Measurements from ENCODE around the gene TLN1. TPM values are rescaled to one million over a fixed set of nuclear protein-coding genes. Genes with fewer than 3 reads are reported as not detected.

Gene TLN1
- total and polyA plus RNA-seq, 2 experiments from 2014 or later, result 198 to 527 TPM

- no peaks in the 10 kb centered on the region for H4K20me1 ChIP-seq (ENCODE audit: insufficient read depth)
- H3K27ac ChIP-seq, result no peak overlapping the region
- no peaks in the 10 kb centered on the region for H3K4me1 ChIP-seq (ENCODE audit: insufficient read depth)
- in situ Hi-C loops (cut with MboI), result no loop called here
- TF ChIP-seq EZH2phosphoT487 (IDR thresholded peaks at IDR 0.05; ENCODE audit: insufficient read depth, low read depth) (no peak), EZH2 (IDR thresholded peaks at IDR 0.05; ENCODE audit: insufficient read depth, poor library complexity, severe bottlenecking) (no peak)
- no peaks in the 10 kb centered on the region for H3K36me3 ChIP-seq (ENCODE audit: low read depth)
- no peak overlapping the region for H3K9ac ChIP-seq
- no peak overlapping the region for H3K4me2 ChIP-seq (ENCODE audit: unreplicated experiment)
- H3K27me3 ChIP-seq (replicated peaks; ENCODE audit: insufficient read depth), result no peaks in the 10 kb centered on the region
- no peak for DNase-seq
- no peaks in the 10 kb centered on the region for H3K79me2 ChIP-seq (ENCODE audit: insufficient read depth)
- no peaks in the 10 kb centered on the region for H3K9me3 ChIP-seq (ENCODE audit: low read depth)
- WGBS, 2 experiments (ENCODE audit: low coverage in 1 of 2, low lambda C conversion rate in 2 of 2, missing lambda C conversion rate in 2 of 2), result 79 to 85% methylated on average over 4 to 5 of the region's 5 CpGs
- peaks cover 14% of the 10 kb centered on the region; the same call in 1 of the 2 replicates for H3F3A ChIP-seq (ENCODE audit: insufficient read depth)
- no peak overlapping the region for H3K4me3 ChIP-seq
- no peaks in the 10 kb centered on the region for H3K9me2 ChIP-seq (ENCODE audit: insufficient read depth)
- no peak overlapping the region for H2AFZ ChIP-seq
Observed at GRCh38 chr9:35666549-35666948, 65.4 kb downstream of the TLN1 start.

- no peaks in the 10 kb centered on the region for H3K4me1 ChIP-seq (ENCODE audit: insufficient read depth)
- no peak overlapping the region for H3K9ac ChIP-seq
- H3K36me3 ChIP-seq (ENCODE audit: low read depth), result no peaks in the 10 kb centered on the region
- H3K4me2 ChIP-seq (ENCODE audit: unreplicated experiment), result peak overlapping the region; percentile 11
- H3K27me3 ChIP-seq (replicated peaks; ENCODE audit: insufficient read depth), result no peaks in the 10 kb centered on the region
- H2AFZ ChIP-seq, result no peak overlapping the region
- no peak overlapping the region for H3K4me3 ChIP-seq
- H3K9me2 ChIP-seq (ENCODE audit: insufficient read depth), result no peaks in the 10 kb centered on the region
- H3K9me3 ChIP-seq (ENCODE audit: low read depth), result no peaks in the 10 kb centered on the region
- TF ChIP-seq EZH2phosphoT487 (IDR thresholded peaks at IDR 0.05; ENCODE audit: insufficient read depth, low read depth), result no peak
- TF ChIP-seq EZH2 (IDR thresholded peaks at IDR 0.05; ENCODE audit: insufficient read depth, poor library complexity, severe bottlenecking), result no peak
- in situ Hi-C loops (cut with MboI), result no loop called here
- H3K79me2 ChIP-seq (ENCODE audit: insufficient read depth), result no peaks in the 10 kb centered on the region
- H4K20me1 ChIP-seq (ENCODE audit: insufficient read depth), result no peaks in the 10 kb centered on the region
- no peak overlapping the region for H3K27ac ChIP-seq
- H3F3A ChIP-seq (ENCODE audit: insufficient read depth), result peaks cover 18% of the 10 kb centered on the region; the same call in 1 of the 2 replicates
- DNase-seq, result no peak
- 98 to 100% methylated on average over 1 of the region's 1 CpG for WGBS, 2 experiments (ENCODE audit: low coverage in 1 of 2, low lambda C conversion rate in 2 of 2, missing lambda C conversion rate in 2 of 2)
Observed at GRCh38 chr9:35666045-35666444, 66.0 kb downstream of the TLN1 start.

GRCh38 chr9:35665471-35665818 is 66.5 kb downstream of the TLN1 start:
- Histone ChIP-seq H3K27me3 (replicated peaks; ENCODE audit: insufficient read depth) (no peaks in the 10 kb centered on the region), H3F3A (ENCODE audit: insufficient read depth) (peaks cover 24% of the 10 kb centered on the region), H3K4me3 (peak overlapping the region; percentile 80), H2AFZ (peak overlapping the region; percentile 85), H3K4me1 (ENCODE audit: insufficient read depth) (no peaks in the 10 kb centered on the region), H4K20me1 (ENCODE audit: insufficient read depth) (no peaks in the 10 kb centered on the region), H3K9ac (peak overlapping the region; percentile 64), H3K4me2 (ENCODE audit: unreplicated experiment) (peak overlapping the region; percentile 98), H3K36me3 (ENCODE audit: low read depth) (peaks cover under 1% of the 10 kb centered on the region; the same call in 1 of the 2 replicates), H3K27ac (no peak overlapping the region), H3K9me2 (ENCODE audit: insufficient read depth) (no peaks in the 10 kb centered on the region), H3K79me2 (ENCODE audit: insufficient read depth) (peaks cover 3% of the 10 kb centered on the region; the same call in 1 of the 2 replicates), H3K9me3 (ENCODE audit: low read depth) (no peaks in the 10 kb centered on the region)
- 27 to 29% methylated on average over 5 of the region's 5 CpGs for WGBS, 2 experiments (ENCODE audit: low coverage in 1 of 2, low lambda C conversion rate in 2 of 2, missing lambda C conversion rate in 2 of 2)
- TF ChIP-seq EZH2phosphoT487 (IDR thresholded peaks at IDR 0.05; ENCODE audit: insufficient read depth, low read depth) (no peak), EZH2 (IDR thresholded peaks at IDR 0.05; ENCODE audit: insufficient read depth, poor library complexity, severe bottlenecking) (no peak)
- in situ Hi-C loops (cut with MboI), result no loop called here
- DNase-seq, result no peak

- H3K9ac ChIP-seq, result peak within 1 kb of the TSS; percentile 64
- in situ Hi-C loops (cut with MboI), result no loop called here
- peaks cover 30% of the 10 kb centered on the region for H3F3A ChIP-seq (ENCODE audit: insufficient read depth)
- no peaks in the 10 kb centered on the region for H3K9me3 ChIP-seq (ENCODE audit: low read depth)
- DNase-seq, result peak; percentile 91
- no peaks in the 10 kb centered on the region for H3K9me2 ChIP-seq (ENCODE audit: insufficient read depth)
- no peaks in the 10 kb centered on the region for H3K27me3 ChIP-seq (replicated peaks; ENCODE audit: insufficient read depth)
- 0 out of 2 replicates have a peak, but pooled peaks cover 4% of the 10 kb centered on the region for H3K4me1 ChIP-seq (ENCODE audit: insufficient read depth)
- peak within 1 kb of the TSS; percentile 80 for H3K4me3 ChIP-seq
- peaks cover 9% of the 10 kb centered on the region; the same call in 1 of the 2 replicates for H3K79me2 ChIP-seq (ENCODE audit: insufficient read depth)
- H3K27ac ChIP-seq, result no peak within 1 kb of the TSS
- H3K36me3 ChIP-seq (ENCODE audit: low read depth), result peaks cover 5% of the 10 kb centered on the region; the same call in 1 of the 2 replicates
- H2AFZ ChIP-seq, result peak within 1 kb of the TSS; percentile 85
- WGBS, 2 experiments (ENCODE audit: low coverage in 1 of 2, low lambda C conversion rate in 2 of 2, missing lambda C conversion rate in 2 of 2), result 5% methylated on average over 42 to 58 of the region's 58 CpGs
- TF ChIP-seq EZH2phosphoT487 (IDR thresholded peaks at IDR 0.05; ENCODE audit: insufficient read depth, low read depth) (no peak), EZH2 (IDR thresholded peaks at IDR 0.05; ENCODE audit: insufficient read depth, poor library complexity, severe bottlenecking) (no peak)
- no peaks in the 10 kb centered on the region for H4K20me1 ChIP-seq (ENCODE audit: insufficient read depth)
- H3K4me2 ChIP-seq (ENCODE audit: unreplicated experiment), result peak within 1 kb of the TSS; percentile 98
Observed at GRCh38 chr9:35664531-35665470, 67.2 kb downstream of the TLN1 start, which contains the start of gene ARHGEF39. Gene ARHGEF39, minus strand, starts transcription at chr9:35665195. Its CDS starts 26 bp downstream, at chr9:35665169.
